Lower lobe of right lung (tissue), 2 donors: Measurements from ENCODE around the gene COL4A1. TPM values are rescaled to one million over a fixed set of nuclear protein-coding genes. Genes with fewer than 3 reads are reported as not detected.

Source experiments
- ATAC-seq, 2 donors: fragments of 200-7000 bp; cut with Tn5 transposase; one replicate each; pipeline ENCODE4 v1.9.1; 2020 to 2022; ENCODE audit warnings: mild to moderate bottlenecking in 2 of 2, moderate library complexity in 2 of 2
- DNase-seq: peaks from one replicate; pipeline ENCODE4 v3.0.0-alpha.2; 2020
- H3K27ac ChIP-seq: fragments of 200-600 bp; one replicate; pipeline ENCODE4 v1.8.0; 2022
- H3K27me3 ChIP-seq: fragments of 200-600 bp; one replicate; pipeline ENCODE4 v1.8.0; 2022; ENCODE audit warnings: low read depth
- H3K36me3 ChIP-seq: fragments of 200-600 bp; one replicate; pipeline ENCODE4 v1.8.0; 2022; ENCODE audit warnings: mild to moderate bottlenecking
- H3K4me1 ChIP-seq: fragments of 200-600 bp; one replicate; pipeline ENCODE4 v1.8.0; 2022
- H3K4me3 ChIP-seq: fragments of 200-600 bp; one replicate; pipeline ENCODE4 v1.8.0; 2022; ENCODE audit warnings: mild to moderate bottlenecking
- H3K9me3 ChIP-seq: fragments of 200-600 bp; one replicate; pipeline ENCODE4 v1.8.0; 2022
- intact Hi-C: fragments of 100-400 bp; cut with DNase I; formaldehyde crosslinking; loops from one replicate; pipeline ENCODE4 v1.11.0; 2022
- total RNA-seq: library from RNA; stranded (reverse); fragmentation: NEBNext Ultra II Directional; extraction: Animal tissue kit (Norgen Biotek cat#: 25700); gene quantifications from one replicate; pipeline ENCODE4 v1.2.1, GENCODE V29; 2021
- TF ChIP-seq, protein P1 (sequence below): fragments of 200-600 bp; IDR thresholded peaks from one replicate; pipeline ENCODE4 v1.8.0; 2022; ENCODE audit warnings: antibody characterized with exemption, mild to moderate bottlenecking
- donor health status: DM: no; HTN: yes; CAD: no; lungs with severe emphysema.

COL4A1 gene
- total RNA-seq, 1 donor from 2014 or later, result 161 TPM

DNA sequence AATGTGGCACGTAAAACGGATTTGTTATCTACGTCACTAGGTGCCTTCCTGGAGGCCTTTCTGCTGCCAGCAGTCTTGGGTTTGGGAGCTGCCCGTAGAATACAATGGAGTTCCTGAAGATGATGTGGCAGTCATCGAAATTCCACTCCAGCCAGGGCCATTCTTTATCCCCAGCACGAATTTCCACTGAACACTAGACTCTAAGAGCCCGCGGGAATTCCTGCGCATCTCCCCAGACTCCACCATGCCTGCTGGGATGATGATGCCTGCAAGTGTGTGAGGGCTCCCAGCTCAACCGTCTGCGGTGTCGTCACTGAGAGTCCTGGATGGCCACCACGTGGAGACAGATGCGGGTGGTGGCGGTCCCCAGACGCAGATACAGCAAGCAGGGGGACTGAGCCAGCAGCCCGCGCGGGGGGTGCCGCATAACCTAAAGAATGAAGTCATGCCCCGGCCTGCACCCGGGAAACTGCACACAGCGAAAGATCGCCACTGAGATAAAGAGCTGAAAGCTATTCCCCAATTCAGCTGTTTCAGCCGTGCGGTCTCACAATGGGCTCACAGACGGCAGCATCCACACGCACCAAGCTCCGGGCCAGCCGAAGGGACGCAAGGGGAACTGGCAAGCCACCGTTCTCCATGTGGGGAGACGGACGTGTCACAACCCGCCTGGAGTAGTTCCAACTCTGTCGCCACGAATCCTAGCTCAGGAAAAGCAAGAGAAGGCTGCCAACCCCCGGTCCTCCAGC lies 41.1 kb downstream of the COL4A1 start:
- peak overlapping the region; percentile 42 for H3K27ac ChIP-seq

GRCh38 chr13:110265341-110265681 lies 41.6 kb downstream of the COL4A1 start:
- Histone ChIP-seq H3K27me3 (no peaks in the 10 kb centered on the region), H3K36me3 (no peaks in the 10 kb centered on the region), H3K4me3 (no peak overlapping the region), H3K9me3 (no peaks in the 10 kb centered on the region), H3K4me1 (peaks cover 51% of the 10 kb centered on the region), H3K27ac (peak overlapping the region; percentile 9)
- DNase-seq (no peak), ATAC-seq (no peak)
- intact Hi-C loops, result no loop called here
- TF ChIP-seq, protein P1, sequence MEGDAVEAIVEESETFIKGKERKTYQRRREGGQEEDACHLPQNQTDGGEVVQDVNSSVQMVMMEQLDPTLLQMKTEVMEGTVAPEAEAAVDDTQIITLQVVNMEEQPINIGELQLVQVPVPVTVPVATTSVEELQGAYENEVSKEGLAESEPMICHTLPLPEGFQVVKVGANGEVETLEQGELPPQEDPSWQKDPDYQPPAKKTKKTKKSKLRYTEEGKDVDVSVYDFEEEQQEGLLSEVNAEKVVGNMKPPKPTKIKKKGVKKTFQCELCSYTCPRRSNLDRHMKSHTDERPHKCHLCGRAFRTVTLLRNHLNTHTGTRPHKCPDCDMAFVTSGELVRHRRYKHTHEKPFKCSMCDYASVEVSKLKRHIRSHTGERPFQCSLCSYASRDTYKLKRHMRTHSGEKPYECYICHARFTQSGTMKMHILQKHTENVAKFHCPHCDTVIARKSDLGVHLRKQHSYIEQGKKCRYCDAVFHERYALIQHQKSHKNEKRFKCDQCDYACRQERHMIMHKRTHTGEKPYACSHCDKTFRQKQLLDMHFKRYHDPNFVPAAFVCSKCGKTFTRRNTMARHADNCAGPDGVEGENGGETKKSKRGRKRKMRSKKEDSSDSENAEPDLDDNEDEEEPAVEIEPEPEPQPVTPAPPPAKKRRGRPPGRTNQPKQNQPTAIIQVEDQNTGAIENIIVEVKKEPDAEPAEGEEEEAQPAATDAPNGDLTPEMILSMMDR, result no peak

More for the DNA sequence above, 41.1 kb downstream of the COL4A1 start:
- intact Hi-C loops, result no loop called here
- TF ChIP-seq, protein P1, result no peak
- H3K4me1 ChIP-seq, result peaks cover 51% of the 10 kb centered on the region
- H3K9me3 ChIP-seq, result no peaks in the 10 kb centered on the region
- ATAC-seq (peak in 1 of 2 donors; percentile 5), DNase-seq (no peak)
- no peaks in the 10 kb centered on the region for H3K36me3 ChIP-seq
- no peaks in the 10 kb centered on the region for H3K27me3 ChIP-seq
- no peak overlapping the region for H3K4me3 ChIP-seq

DNA sequence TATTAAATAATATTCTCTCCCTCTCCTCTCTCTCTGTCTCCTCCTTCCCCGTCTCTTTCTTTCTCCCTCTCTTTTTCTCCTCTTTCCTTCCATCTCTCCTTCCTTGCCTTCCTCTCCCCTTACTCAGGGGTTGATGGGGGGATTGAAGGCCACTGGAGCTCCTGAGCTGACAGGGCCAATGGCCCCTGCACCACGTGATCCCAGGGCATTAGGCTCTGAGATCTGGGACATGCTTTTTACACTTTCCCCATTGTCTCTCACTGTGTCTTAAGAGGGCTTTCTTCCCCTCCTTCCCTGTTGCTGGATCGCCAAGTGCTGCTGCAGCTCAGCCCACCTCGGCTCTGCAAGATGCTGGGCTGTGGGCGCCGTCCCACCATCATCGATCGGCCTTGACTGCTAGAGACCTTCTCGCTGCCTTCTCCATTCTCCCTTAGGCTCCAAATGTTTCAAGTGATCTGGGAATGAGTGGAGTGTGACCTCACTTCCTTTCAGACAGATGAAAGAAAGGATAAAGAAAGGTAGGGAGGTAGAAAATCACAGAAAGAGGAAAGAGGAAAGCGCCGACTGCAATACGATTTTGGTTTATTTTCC lies 42.2 kb downstream of the COL4A1 start:
- H3K27me3 ChIP-seq, result no peaks in the 10 kb centered on the region
- DNase-seq (no peak), ATAC-seq (no peak)
- no peaks in the 10 kb centered on the region for H3K36me3 ChIP-seq
- H3K4me1 ChIP-seq, result peaks cover 51% of the 10 kb centered on the region
- intact Hi-C loops, result no loop called here
- no peak overlapping the region for H3K4me3 ChIP-seq
- peak overlapping the region; percentile 9 for H3K27ac ChIP-seq
- H3K9me3 ChIP-seq, result no peaks in the 10 kb centered on the region
- TF ChIP-seq, protein P1, result no peak

- H3K4me1 ChIP-seq, result peaks cover 59% of the 10 kb centered on the region
- H3K9me3 ChIP-seq, result no peaks in the 10 kb centered on the region
- TF ChIP-seq, protein P1, result no peak
- no peak overlapping the region for H3K27ac ChIP-seq
- intact Hi-C loops, result no loop called here
- peak; percentile 41 to 43 for ATAC-seq
- H3K36me3 ChIP-seq, result no peaks in the 10 kb centered on the region
- no peak for DNase-seq
- no peaks in the 10 kb centered on the region for H3K27me3 ChIP-seq
- no peak overlapping the region for H3K4me3 ChIP-seq
These were observed 43.1 kb downstream of the COL4A1 start for GRCh38 chr13:110263888-110264287.

DNA sequence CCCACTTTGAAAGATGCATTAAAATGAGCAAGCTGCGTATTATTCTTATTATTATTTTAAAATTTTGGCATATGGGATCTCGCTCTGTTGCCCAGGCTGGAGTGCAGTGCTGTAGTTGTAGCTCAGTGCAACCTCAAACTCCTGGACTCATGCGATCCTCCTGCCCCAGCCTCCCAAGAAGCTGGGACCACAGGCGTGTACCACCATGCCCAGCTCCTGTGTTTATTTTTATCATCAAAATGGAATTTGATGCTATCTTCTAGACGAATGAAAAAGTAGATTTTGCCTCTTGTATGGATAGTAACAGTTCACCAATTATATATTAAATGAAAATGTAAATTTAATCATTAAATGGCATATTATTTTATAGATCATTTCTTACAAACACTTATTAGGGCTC lies 43.6 kb downstream of the COL4A1 start:
- TF ChIP-seq, protein P1, result no peak
- Histone ChIP-seq H3K4me1 (peaks cover 59% of the 10 kb centered on the region), H3K27me3 (no peaks in the 10 kb centered on the region), H3K27ac (peak overlapping the region; percentile 14), H3K4me3 (no peak overlapping the region), H3K36me3 (no peaks in the 10 kb centered on the region), H3K9me3 (no peaks in the 10 kb centered on the region)
- ATAC-seq (no peak), DNase-seq (no peak)
- intact Hi-C loops, result no loop called here
